ENCODE measurements around the gene MEIS2.

MEIS2 gene

DNA sequence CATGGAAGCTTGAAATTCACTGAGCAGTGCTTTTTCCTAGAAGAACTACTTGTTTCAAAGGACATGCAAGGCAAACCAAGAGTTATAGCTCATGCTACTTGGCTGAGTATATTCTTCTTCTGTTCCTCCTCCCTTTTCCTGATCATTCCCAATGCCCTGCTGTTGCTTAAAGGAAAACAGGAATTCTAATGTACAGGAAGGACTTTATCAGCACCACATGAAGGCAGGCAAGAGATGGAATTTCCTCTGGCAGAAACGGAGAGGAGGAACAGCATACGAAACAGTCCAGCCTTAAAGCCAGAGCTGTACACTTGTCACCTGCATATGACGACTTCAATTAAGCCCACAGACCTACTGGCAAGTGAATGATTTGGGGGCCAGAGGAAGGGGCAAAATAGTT, 15.7 kb downstream of the MEIS2 start:
- TF ChIP-seq, protein P1, sequence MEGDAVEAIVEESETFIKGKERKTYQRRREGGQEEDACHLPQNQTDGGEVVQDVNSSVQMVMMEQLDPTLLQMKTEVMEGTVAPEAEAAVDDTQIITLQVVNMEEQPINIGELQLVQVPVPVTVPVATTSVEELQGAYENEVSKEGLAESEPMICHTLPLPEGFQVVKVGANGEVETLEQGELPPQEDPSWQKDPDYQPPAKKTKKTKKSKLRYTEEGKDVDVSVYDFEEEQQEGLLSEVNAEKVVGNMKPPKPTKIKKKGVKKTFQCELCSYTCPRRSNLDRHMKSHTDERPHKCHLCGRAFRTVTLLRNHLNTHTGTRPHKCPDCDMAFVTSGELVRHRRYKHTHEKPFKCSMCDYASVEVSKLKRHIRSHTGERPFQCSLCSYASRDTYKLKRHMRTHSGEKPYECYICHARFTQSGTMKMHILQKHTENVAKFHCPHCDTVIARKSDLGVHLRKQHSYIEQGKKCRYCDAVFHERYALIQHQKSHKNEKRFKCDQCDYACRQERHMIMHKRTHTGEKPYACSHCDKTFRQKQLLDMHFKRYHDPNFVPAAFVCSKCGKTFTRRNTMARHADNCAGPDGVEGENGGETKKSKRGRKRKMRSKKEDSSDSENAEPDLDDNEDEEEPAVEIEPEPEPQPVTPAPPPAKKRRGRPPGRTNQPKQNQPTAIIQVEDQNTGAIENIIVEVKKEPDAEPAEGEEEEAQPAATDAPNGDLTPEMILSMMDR (IDR thresholded peaks at IDR 0.05; ENCODE audit: low read depth, low read length), result no peak
- DNase-seq (ENCODE audit: extremely low read depth, low read depth), result no peak

DNA sequence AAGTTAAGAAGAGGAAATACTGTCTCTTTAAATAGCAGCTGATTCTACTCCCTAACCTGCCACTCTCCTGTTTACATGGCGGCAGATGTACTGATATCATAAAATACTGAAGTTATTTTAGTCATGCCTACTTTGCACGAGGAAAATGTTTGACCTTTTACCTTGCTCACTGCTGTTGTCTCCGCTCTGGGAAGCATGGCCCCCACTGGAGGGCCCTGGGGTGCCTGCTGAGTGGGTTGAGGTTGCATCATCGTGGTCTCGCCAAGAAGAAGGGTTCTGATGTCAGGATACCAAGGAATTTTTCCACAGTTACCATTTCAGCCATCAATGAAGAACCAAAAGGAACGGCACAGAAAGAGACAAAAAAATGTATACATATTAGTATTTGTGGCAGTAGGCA, 16.7 kb downstream of the MEIS2 start:
- TF ChIP-seq, protein P1 (IDR thresholded peaks at IDR 0.05; ENCODE audit: low read depth, low read length), result no peak
- no peak for DNase-seq (ENCODE audit: extremely low read depth, low read depth)

DNA sequence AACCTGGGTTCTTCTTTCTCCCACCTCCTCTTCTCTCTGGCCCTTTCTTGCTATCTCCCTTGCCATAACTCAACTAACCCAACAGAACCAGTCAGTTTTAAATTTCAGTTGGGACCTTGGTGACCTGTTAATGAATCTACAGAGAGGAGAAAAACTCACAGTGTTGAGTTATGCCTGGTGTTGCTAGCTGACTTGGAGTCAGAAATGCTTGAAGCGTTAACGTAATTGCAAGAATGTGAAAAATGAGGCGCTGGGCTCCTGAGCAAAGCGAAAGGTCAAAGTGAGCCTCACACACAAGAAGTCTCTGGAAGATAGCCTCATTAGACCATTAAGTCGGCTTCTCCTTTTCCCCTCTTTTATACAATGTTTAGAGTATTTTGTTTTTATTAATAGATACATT, 18.4 kb downstream of the MEIS2 start:
- DNase-seq (ENCODE audit: extremely low read depth, low read depth), result no peak
- TF ChIP-seq, protein P1 (IDR thresholded peaks at IDR 0.05; ENCODE audit: low read depth, low read length), result no peak

DNA sequence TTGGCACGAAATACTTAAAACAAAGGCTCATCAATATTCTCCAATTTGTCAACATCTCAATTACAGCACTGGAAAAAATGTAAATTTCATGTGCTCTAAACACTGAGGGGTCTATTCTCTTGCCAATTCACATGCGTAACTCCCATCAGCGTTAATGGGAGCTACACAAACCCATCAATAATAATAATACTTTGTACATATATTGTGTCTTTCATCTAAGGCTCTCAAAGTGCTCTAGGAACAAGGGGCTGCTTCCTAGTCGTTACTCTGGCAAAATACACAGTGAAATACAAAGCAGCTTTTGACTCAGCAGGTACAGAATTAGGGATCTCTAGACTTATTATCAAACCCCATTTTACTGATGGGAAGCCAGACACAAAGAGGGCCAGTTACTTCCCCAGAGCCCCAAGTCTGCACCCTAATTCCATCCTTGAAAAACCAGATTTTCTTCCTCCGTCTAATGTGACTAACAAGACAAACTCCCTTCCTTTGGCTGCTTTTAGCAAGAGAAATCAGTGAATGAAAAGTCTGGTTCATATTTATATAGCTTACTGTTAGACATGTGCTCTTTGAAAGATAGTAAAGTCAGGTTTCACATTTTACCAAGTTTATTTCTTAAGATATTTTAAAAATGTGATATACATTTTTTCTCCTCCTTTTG, 20.0 kb downstream of the MEIS2 start:
- DNase-seq (ENCODE audit: extremely low read depth, low read depth), result no peak

DNA sequence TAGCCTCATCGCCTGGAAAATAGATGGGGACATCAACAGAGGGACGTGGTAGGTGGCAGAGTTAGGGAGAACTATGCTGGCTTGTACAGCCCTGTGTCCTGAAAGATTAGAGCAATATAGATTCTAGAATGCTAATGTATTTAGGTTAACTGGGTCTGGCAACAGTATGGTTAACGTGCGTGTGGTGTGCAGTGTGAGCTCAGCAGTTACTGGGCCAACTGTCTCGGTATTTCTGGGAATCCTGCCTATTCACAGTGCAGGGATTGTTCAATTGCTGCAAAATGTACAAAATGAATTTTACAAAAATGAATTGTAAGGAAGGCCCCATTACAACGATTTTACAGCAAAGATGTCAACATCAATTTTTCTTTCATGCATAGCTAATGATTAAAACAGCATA, 20.6 kb downstream of the MEIS2 start:
- TF ChIP-seq, protein P1 (IDR thresholded peaks at IDR 0.05; ENCODE audit: low read depth, low read length), result no peak
- DNase-seq (ENCODE audit: extremely low read depth, low read depth), result peak; percentile 39

More for the DNA sequence above, 20.0 kb downstream of the MEIS2 start:
- TF ChIP-seq, protein P1 (IDR thresholded peaks at IDR 0.05; ENCODE audit: low read depth, low read length), result no peak

DNA sequence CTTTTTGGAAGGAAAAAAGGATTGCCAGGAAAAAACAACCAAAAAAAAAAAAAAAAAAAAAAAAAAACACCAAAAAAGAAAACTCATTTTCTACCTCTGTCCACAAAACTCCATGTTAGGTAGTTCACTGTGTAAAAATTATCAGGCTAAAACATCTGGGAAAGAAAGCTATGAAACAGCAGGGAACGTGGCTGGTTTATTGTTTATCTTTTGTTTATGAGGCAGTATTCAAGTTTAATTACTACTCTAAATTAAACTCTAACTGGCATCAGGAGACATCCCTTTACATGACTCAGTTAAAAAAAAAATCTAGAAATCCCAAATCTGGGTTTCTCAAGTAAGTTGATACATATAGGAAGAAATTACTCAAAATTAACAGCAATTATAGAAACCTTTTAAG, 21.8 kb downstream of the MEIS2 start:
- DNase-seq (ENCODE audit: extremely low read depth, low read depth), result no peak
- TF ChIP-seq, protein P1 (IDR thresholded peaks at IDR 0.05; ENCODE audit: low read depth, low read length), result no peak

DNA sequence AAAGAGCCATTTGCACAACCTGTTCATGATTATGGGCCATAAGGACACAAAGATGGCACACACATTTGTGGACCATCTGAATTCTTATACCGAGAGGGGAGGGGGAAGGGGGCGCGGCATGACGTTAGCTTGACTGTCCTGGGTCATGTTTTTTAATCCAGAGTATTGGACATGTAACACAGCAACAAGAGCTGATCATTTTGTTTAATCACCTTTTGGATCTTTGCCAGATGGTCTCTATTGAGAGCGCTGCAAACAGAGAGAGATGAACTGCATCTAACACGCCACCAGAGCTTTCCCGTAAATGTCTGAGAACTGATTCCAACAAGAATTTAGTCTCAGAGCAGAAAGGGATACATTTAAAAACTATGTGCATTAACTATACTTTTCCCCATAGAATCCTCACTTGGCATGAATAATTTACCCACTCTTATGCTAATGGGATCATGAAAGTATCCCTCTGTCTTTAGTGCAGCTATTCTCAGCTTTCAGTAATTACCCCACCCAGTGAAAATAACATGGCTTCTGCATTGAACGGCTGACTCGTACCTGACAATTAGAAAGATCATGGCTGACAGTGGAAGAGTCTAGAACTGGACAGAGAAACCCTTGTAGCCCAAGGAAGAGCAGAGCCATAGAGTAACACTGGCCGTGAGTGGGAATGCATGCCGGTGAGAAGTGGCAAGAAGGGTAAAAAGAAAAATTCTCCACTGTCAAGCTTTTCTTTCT, 22.6 kb downstream of the MEIS2 start:
- TF ChIP-seq, protein P1 (IDR thresholded peaks at IDR 0.05; ENCODE audit: low read depth, low read length), result no peak
- no peak for DNase-seq (ENCODE audit: extremely low read depth, low read depth)
